DOHH2 (cell line): Measurements from ENCODE around the gene FIBP.

ENCODE experiments used
- H3F3A ChIP-seq: fragments of 200-600 bp; sonication (generic), shearing (Covaris generic); 2 replicates; pipeline ENCODE4 v1.6.0; 2016; ENCODE audit warnings: antibody characterized with exemption, mild to moderate bottlenecking; ENCODE audit not compliant: control insufficient read depth, insufficient read depth
- H3K27ac ChIP-seq: fragments of 200-600 bp; sonication (generic); 2 replicates; pipeline ENCODE4 v1.5.1; 2014; ENCODE audit warnings: low read depth, mild to moderate bottlenecking, low read length, moderate library complexity
- H3K27me3 ChIP-seq: fragments of 200-600 bp; sonication (generic); 2 replicates; pipeline ENCODE4 v1.6.1; 2014; ENCODE audit warnings: mild to moderate bottlenecking, low read length, mixed read lengths; ENCODE audit not compliant: control insufficient read depth
- H3K36me3 ChIP-seq: fragments of 200-600 bp; sonication (generic); 2 replicates; pipeline ENCODE4 v1.6.1; 2014; ENCODE audit warnings: mild to moderate bottlenecking, low read length, moderate library complexity, mixed read lengths; ENCODE audit not compliant: control insufficient read depth
- H3K4me1 ChIP-seq: fragments of 200-600 bp; sonication (generic); 2 replicates; pipeline ENCODE4 v1.6.1; 2014; ENCODE audit warnings: mild to moderate bottlenecking, low read length, mixed read lengths; ENCODE audit not compliant: control insufficient read depth
- H3K4me2 ChIP-seq: fragments of 200-600 bp; sonication (generic); 2 replicates; pipeline ENCODE4 v1.6.0; 2014; ENCODE audit warnings: mild to moderate bottlenecking, low read length, moderate library complexity
- H3K4me3 ChIP-seq: fragments of 200-600 bp; sonication (generic); 2 replicates; pipeline ENCODE4 v1.5.1; 2014; ENCODE audit warnings: mild to moderate bottlenecking, low read length, mixed read lengths
- H3K79me2 ChIP-seq: fragments of 200-600 bp; sonication (generic); 2 replicates; pipeline ENCODE4 v1.6.1; 2014; ENCODE audit warnings: mild to moderate bottlenecking, low read length, mixed read lengths; ENCODE audit not compliant: control insufficient read depth
- H3K9me2 ChIP-seq: fragments of 200-600 bp; sonication (generic); replicated peaks from 2 replicates; pipeline ENCODE4 v1.6.1; 2014; ENCODE audit warnings: mild to moderate bottlenecking, low read length, mixed read lengths; ENCODE audit not compliant: control insufficient read depth
- H3K9me3 ChIP-seq: fragments of 200-600 bp; sonication (generic); 2 replicates; pipeline ENCODE4 v1.6.1; 2014; ENCODE audit warnings: antibody characterized with exemption, low read length, mixed read lengths; ENCODE audit not compliant: control insufficient read depth, insufficient read depth
- H4K20me1 ChIP-seq: fragments of 200-600 bp; sonication (generic); 2 replicates; pipeline ENCODE4 v1.6.0; 2014; ENCODE audit warnings: low read depth, mild to moderate bottlenecking, antibody characterized with exemption, low read length, moderate library complexity; ENCODE audit not compliant: control insufficient read depth, insufficient read depth
- CTCF ChIP-seq: fragments of 200-600 bp; sonication (generic); IDR thresholded peaks from one replicate; pipeline ENCODE4 v1.5.1; 2014; ENCODE audit warnings: antibody characterized with exemption, mild to moderate bottlenecking, low read depth, low read length; ENCODE audit not compliant: poor library complexity, severe bottlenecking
- EZH2phosphoT487 ChIP-seq: fragments of 200-600 bp; sonication (generic); IDR thresholded peaks from 2 replicates; pipeline ENCODE4 v1.6.1; 2017; ENCODE audit warnings: borderline replicate concordance, mild to moderate bottlenecking, antibody characterized with exemption, low read length, moderate library complexity, mixed read lengths

FIBP gene

GRCh38 chr11:65879617-65880016, 8.7 kb downstream of the FIBP start, which contains the start of gene CTSW:
TSS of gene CTSW (plus strand) at chr11:65879837. CDS start at chr11:65879855, 18 bp downstream.
- H3K27me3 ChIP-seq = no peaks in the 10 kb centered on the region
- no peaks in the 10 kb centered on the region; the same call in 1 of the 2 replicates for H3F3A ChIP-seq
- H3K79me2 ChIP-seq = no peaks in the 10 kb centered on the region
- no peak within 1 kb of the TSS for H3K4me2 ChIP-seq
- peaks cover 24% of the 10 kb centered on the region for H3K36me3 ChIP-seq
- no peaks in the 10 kb centered on the region for H4K20me1 ChIP-seq
- H3K4me1 ChIP-seq = peaks cover 4% of the 10 kb centered on the region
- H3K27ac ChIP-seq = no peak within 1 kb of the TSS
- H3K9me2 ChIP-seq = no peaks in the 10 kb centered on the region
- H3K4me3 ChIP-seq = no peak within 1 kb of the TSS
- no peaks in the 10 kb centered on the region for H3K9me3 ChIP-seq
- TF ChIP-seq EZH2phosphoT487 = no peak
- TF ChIP-seq CTCF = no peak

GRCh38 chr11:65873318-65874156, 14.7 kb downstream of the FIBP start:
- Histone ChIP-seq H3K36me3 (no peaks in the 10 kb centered on the region), H3K4me1 (peaks cover 29% of the 10 kb centered on the region), H3K79me2 (no peaks in the 10 kb centered on the region), H3K9me3 (no peaks in the 10 kb centered on the region), H4K20me1 (no peaks in the 10 kb centered on the region), H3K27me3 (peaks cover 20% of the 10 kb centered on the region), H3K4me3 (peak overlapping the region; percentile 72), H3K27ac (no peak overlapping the region), H3K4me2 (peak overlapping the region; percentile 86), H3F3A (0 out of 2 replicates have a peak, but pooled peaks cover 6% of the 10 kb centered on the region), H3K9me2 (no peaks in the 10 kb centered on the region)
- TF ChIP-seq EZH2phosphoT487 = no peak
- TF ChIP-seq CTCF = no peak

- TF ChIP-seq EZH2phosphoT487 (no peak; the same call in 1 of the 2 replicates), CTCF (no peak)
- H3K36me3 ChIP-seq = no peaks in the 10 kb centered on the region
- no peak within 1 kb of the TSS for H3K27ac ChIP-seq
- H3K4me2 ChIP-seq = peak within 1 kb of the TSS; percentile 86
- H3K4me1 ChIP-seq = peaks cover 31% of the 10 kb centered on the region
- peak within 1 kb of the TSS; percentile 72 for H3K4me3 ChIP-seq
- H4K20me1 ChIP-seq = no peaks in the 10 kb centered on the region; the same call in 1 of the 2 replicates
- H3F3A ChIP-seq = 0 out of 2 replicates have a peak, but pooled peaks cover 6% of the 10 kb centered on the region
- no peaks in the 10 kb centered on the region for H3K9me2 ChIP-seq
- H3K27me3 ChIP-seq = peaks cover 20% of the 10 kb centered on the region
- no peaks in the 10 kb centered on the region for H3K9me3 ChIP-seq
- H3K79me2 ChIP-seq = no peaks in the 10 kb centered on the region
Measured at GRCh38 chr11:65872586-65873317, 15.5 kb downstream of the FIBP start, which contains the start of gene EFEMP2. TSS of gene EFEMP2 (minus strand) at chr11:65872800. CDS start at chr11:65872354, 446 bp downstream.
